Cardiac muscle cell (in vitro differentiated cells and primary cell): Measurements from ENCODE around the gene WSCD2. TPM values are rescaled to one million over a fixed set of nuclear protein-coding genes. Genes with fewer than 3 reads are reported as not detected.

Experiments
- DNase-seq, 2 donors: peaks; one replicate each; pipeline versions ENCODE4 v3.0.0 to v3.0.0-alpha.2; 2010 to 2017; ENCODE audit warnings: low read depth in 1 of 2, low spot score in 1 of 2
- H3K27ac ChIP-seq: fragments of 200-600 bp; sonication (generic); 2 replicates; pipeline ENCODE4 v1.5.1; 2016
- H3K27me3 ChIP-seq: fragments of 200-600 bp; sonication (generic); 2 replicates; pipeline ENCODE4 v1.6.0; 2016; ENCODE audit warnings: control low read depth
- H3K36me3 ChIP-seq: fragments of 200-600 bp; sonication (generic); 2 replicates; pipeline ENCODE4 v1.5.1; 2016; ENCODE audit warnings: control low read depth
- H3K4me1 ChIP-seq: fragments of 200-600 bp; sonication (generic); 2 replicates; pipeline ENCODE4 v1.8.1; 2017; ENCODE audit warnings: low read depth, mild to moderate bottlenecking, mixed run types
- H3K4me3 ChIP-seq: fragments of 200-600 bp; sonication (generic); 2 replicates; pipeline ENCODE4 v1.5.1; 2016; ENCODE audit warnings: mild to moderate bottlenecking
- H3K9me3 ChIP-seq: fragments of 200-600 bp; sonication (generic); 2 replicates; pipeline ENCODE4 v1.5.1; 2017; ENCODE audit warnings: low read depth, mild to moderate bottlenecking, control low read depth
- polyA plus RNA-seq: library from polyadenylated mRNA; unstranded; fragments of >200 nt; fragmentation: Nextera tagmentation; extraction: Ambion mirVana; gene quantifications from 2 replicates; pipeline ENCODE4 v1.2.1, GENCODE V29; 2016
- total RNA-seq: library from RNA; depleted of rRNA; stranded (reverse); fragments of >200 nt; gene quantifications from 2 replicates; pipeline ENCODE4 v1.2.3, GENCODE V29; 2016
- TF ChIP-seq, protein P1 (sequence below): IDR thresholded peaks from 2 replicates; pipeline ENCODE4 v1.5.1; 2012; ENCODE audit warnings: low read depth, mild to moderate bottlenecking, low read length

Gene WSCD2
- total and polyA plus RNA-seq, 2 experiments from 2014 or later, result 7.0 to 7.1 TPM

DNA sequence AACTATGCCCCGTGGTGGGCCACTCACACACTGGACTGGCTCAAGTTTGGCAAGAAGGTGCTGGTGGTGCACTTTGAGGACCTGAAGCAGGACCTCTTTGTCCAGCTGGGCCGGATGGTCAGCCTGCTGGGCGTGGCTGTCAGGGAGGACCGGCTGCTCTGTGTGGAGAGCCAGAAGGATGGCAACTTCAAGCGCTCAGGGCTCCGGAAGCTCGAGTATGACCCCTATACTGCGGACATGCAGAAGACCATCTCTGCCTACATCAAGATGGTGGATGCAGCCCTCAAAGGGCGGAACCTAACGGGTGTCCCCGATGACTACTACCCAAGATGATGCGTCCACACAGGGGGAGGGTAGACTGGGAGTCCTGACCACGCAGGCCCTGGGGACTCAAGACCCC is 118.9 kb downstream of the WSCD2 start:
- Histone ChIP-seq H3K9me3 (no peaks in the 10 kb centered on the region), H3K27ac (no peak overlapping the region), H3K4me3 (no peak overlapping the region), H3K4me1 (no peaks in the 10 kb centered on the region), H3K27me3 (no peaks in the 10 kb centered on the region), H3K36me3 (no peaks in the 10 kb centered on the region)
- DNase-seq, result no peak
- TF ChIP-seq, protein P1, sequence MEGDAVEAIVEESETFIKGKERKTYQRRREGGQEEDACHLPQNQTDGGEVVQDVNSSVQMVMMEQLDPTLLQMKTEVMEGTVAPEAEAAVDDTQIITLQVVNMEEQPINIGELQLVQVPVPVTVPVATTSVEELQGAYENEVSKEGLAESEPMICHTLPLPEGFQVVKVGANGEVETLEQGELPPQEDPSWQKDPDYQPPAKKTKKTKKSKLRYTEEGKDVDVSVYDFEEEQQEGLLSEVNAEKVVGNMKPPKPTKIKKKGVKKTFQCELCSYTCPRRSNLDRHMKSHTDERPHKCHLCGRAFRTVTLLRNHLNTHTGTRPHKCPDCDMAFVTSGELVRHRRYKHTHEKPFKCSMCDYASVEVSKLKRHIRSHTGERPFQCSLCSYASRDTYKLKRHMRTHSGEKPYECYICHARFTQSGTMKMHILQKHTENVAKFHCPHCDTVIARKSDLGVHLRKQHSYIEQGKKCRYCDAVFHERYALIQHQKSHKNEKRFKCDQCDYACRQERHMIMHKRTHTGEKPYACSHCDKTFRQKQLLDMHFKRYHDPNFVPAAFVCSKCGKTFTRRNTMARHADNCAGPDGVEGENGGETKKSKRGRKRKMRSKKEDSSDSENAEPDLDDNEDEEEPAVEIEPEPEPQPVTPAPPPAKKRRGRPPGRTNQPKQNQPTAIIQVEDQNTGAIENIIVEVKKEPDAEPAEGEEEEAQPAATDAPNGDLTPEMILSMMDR, result no peak

DNA sequence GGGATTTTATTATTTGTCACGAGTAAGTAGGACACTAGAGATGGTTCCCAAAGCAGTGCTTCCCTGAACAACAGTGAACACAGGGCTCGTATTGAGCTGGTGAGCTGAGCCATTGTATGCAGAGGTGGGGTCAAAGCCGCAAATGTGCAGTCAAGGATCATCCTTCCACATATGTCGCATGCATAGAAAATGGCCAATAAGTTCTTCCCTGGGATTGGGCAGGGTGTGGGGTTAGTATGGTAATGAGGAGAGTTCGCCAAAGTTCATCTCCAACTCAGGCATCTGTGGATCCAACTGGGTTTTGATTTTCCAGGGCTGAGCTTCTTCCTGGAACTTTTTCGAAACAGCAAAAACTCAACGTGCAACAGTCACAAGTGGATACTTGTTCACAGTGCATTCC is 123.4 kb downstream of the WSCD2 start:
- TF ChIP-seq, protein P1, result no peak
- no peak for DNase-seq
- no peak overlapping the region for H3K4me3 ChIP-seq
- H3K9me3 ChIP-seq, result no peaks in the 10 kb centered on the region
- no peaks in the 10 kb centered on the region for H3K4me1 ChIP-seq
- H3K27me3 ChIP-seq, result no peaks in the 10 kb centered on the region
- H3K36me3 ChIP-seq, result no peaks in the 10 kb centered on the region
- H3K27ac ChIP-seq, result no peak overlapping the region

DNA sequence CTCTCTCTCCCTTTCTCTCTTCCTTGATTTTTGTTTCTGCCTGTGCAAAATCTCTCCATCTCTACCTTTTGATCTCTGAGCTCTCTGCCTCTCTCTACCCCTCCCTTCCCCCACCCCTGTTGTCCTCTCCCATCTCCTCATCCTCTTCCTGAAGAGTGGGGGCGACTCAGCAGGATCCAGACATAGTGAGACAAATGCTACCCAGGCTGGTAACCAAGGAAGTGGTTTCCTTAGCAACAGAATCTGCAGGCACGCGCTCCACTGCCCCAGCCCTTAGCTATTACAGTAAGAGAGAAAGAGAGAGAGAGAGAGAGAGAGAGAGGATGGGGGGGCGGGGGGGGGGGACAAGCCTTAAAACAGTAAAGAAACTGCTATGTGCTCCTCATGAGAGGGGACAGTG is 124.5 kb downstream of the WSCD2 start:
- TF ChIP-seq, protein P1, result no peak
- Histone ChIP-seq H3K27ac (no peak overlapping the region), H3K4me1 (no peaks in the 10 kb centered on the region), H3K27me3 (no peaks in the 10 kb centered on the region), H3K4me3 (no peak overlapping the region), H3K9me3 (no peaks in the 10 kb centered on the region), H3K36me3 (no peaks in the 10 kb centered on the region)
- DNase-seq, result no peak

DNA sequence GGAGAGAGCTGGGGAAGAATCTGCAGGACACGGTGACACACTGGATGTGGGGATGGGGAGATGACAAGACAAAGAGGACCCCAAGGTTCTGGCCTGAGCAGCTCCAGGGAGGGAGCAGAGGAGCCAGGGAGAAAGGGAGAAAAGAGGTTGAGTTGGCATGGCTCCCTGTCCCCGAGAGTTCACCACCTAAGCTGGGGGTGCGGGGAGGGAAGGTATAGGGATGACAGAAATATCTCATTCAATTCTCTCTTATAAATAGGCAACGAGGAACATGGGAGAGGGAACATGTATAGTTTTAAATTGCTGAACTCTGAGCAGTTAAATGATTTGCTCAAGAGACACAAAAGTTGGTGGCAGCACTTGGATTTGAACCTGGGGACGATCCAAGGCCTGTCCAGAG is 124.9 kb downstream of the WSCD2 start:
- H3K36me3 ChIP-seq, result no peaks in the 10 kb centered on the region
- no peak overlapping the region for H3K4me3 ChIP-seq
- no peaks in the 10 kb centered on the region for H3K27me3 ChIP-seq
- H3K9me3 ChIP-seq, result no peaks in the 10 kb centered on the region
- no peak for DNase-seq
- TF ChIP-seq, protein P1, result no peak
- H3K27ac ChIP-seq, result no peak overlapping the region
- H3K4me1 ChIP-seq, result no peaks in the 10 kb centered on the region

DNA sequence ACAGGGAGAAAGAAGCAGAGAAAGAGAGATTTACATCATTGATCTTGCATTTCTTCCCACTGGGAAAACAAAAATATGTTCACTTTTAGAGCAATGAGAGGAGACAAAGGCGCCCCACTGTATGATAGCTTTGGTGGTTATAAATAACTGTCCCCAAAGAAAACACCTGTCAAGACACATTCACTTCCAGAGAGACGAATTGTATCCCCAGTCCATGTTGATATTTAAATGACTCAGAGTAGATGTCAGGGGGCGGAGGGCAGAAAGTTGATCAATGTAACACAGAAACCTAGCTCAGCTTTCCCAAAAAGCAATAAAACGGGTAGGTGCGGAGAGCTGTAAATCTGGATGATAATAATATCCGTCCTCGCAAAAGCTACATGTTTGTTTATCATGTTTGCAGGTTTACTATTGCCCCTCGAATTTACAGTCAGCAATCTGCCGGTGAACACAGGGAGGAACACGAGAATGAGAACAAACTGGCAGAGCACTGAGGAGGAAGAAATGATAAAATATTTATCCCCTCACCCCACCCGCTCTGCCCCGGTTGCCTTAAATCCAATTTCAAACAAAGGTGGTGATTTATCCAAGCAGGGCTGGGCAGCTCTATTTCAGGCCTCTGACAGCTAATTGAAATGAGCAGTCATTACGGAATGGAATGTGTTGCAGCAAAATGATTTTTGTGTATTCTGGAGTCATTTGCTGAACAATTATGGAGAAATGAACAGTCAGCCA is 125.6 kb downstream of the WSCD2 start:
- Histone ChIP-seq H3K27me3 (no peaks in the 10 kb centered on the region), H3K4me3 (no peak overlapping the region), H3K9me3 (no peaks in the 10 kb centered on the region), H3K36me3 (no peaks in the 10 kb centered on the region), H3K27ac (no peak overlapping the region), H3K4me1 (no peaks in the 10 kb centered on the region)
- DNase-seq, result no peak
- TF ChIP-seq, protein P1, result no peak
